H9 (cell line): ENCODE results near the gene L3MBTL4. TPM values are rescaled to one million over a fixed set of nuclear protein-coding genes. Genes with fewer than 3 reads are reported as not detected.

ENCODE experiments used
- DNase-seq: peaks from one replicate; pipeline ENCODE4 v3.0.0-alpha.2; 2017
- H2AFZ ChIP-seq: one replicate; pipeline ENCODE4 v1.6.1; 2013; ENCODE audit warnings: mild to moderate bottlenecking, low read length, control low read depth, moderate library complexity
- H2AK5ac ChIP-seq: 2 replicates; pipeline ENCODE4 v1.6.1; 2013; ENCODE audit warnings: low read length, control low read depth, mixed read lengths; ENCODE audit not compliant: insufficient read length
- H2BK120ac ChIP-seq: one replicate; pipeline ENCODE4 v1.6.1; 2013; ENCODE audit warnings: low read depth, mild to moderate bottlenecking, low read length, control low read depth, inconsistent platforms; ENCODE audit not compliant: poor library complexity, severe bottlenecking
- H2BK12ac ChIP-seq: 2 replicates; pipeline ENCODE4 v1.6.1; 2013; ENCODE audit warnings: low read length, control low read depth, mixed read lengths, low read depth; ENCODE audit not compliant: insufficient read length
- H2BK15ac ChIP-seq: 2 replicates; pipeline ENCODE4 v1.6.1; 2013; ENCODE audit warnings: low read depth, low read length, control low read depth
- H2BK20ac ChIP-seq: one replicate; pipeline ENCODE4 v1.6.1; 2013; ENCODE audit warnings: low read depth, mild to moderate bottlenecking, low read length, control low read depth, inconsistent platforms; ENCODE audit not compliant: poor library complexity, severe bottlenecking
- H2BK5ac ChIP-seq: 2 replicates; pipeline ENCODE4 v1.6.1; 2013; ENCODE audit warnings: low read length, control low read depth, mixed read lengths; ENCODE audit not compliant: insufficient read length
- H3K14ac ChIP-seq: 2 replicates; pipeline ENCODE4 v1.6.1; 2013; ENCODE audit warnings: low read length, control low read depth; ENCODE audit not compliant: insufficient read depth
- H3K18ac ChIP-seq: 2 replicates; pipeline ENCODE4 v1.6.1; 2013; ENCODE audit warnings: low read depth, mild to moderate bottlenecking, mixed read lengths, low read length, control low read depth; ENCODE audit not compliant: insufficient read length
- H3K23ac ChIP-seq: 2 replicates; pipeline ENCODE4 v1.6.1; 2013; ENCODE audit warnings: low read length, control low read depth, mixed read lengths, low read depth; ENCODE audit not compliant: insufficient read length
- H3K23me2 ChIP-seq: 2 replicates; pipeline ENCODE4 v1.6.1; 2013; ENCODE audit warnings: low read depth, mild to moderate bottlenecking, mixed read lengths, low read length, control low read depth; ENCODE audit not compliant: insufficient read length, poor library complexity, severe bottlenecking
- H3K27ac ChIP-seq: 2 replicates; pipeline ENCODE4 v1.5.1; 2013; ENCODE audit warnings: low read length, control low read depth, mixed read lengths, low read depth; ENCODE audit not compliant: insufficient read length
- H3K27me3 ChIP-seq: 2 replicates; pipeline ENCODE4 v1.6.1; 2013; ENCODE audit warnings: low read length, control low read depth, inconsistent platforms; ENCODE audit not compliant: insufficient read depth
- H3K4ac ChIP-seq: 2 replicates; pipeline ENCODE4 v1.6.1; 2013; ENCODE audit warnings: low read depth, mild to moderate bottlenecking, control low read depth, inconsistent platforms, low read length, moderate library complexity
- H3K4me1 ChIP-seq: 2 replicates; pipeline ENCODE4 v1.6.1; 2013; ENCODE audit warnings: low read length, control low read depth, inconsistent platforms; ENCODE audit not compliant: insufficient read depth
- H3K4me2 ChIP-seq: 2 replicates; pipeline ENCODE4 v1.6.1; 2013; ENCODE audit warnings: low read length, control low read depth, mixed read lengths; ENCODE audit not compliant: insufficient read length, insufficient read depth
- H3K56ac ChIP-seq: 2 replicates; pipeline ENCODE4 v1.6.1; 2013; ENCODE audit warnings: low read depth, mild to moderate bottlenecking, mixed read lengths, low read length, control low read depth; ENCODE audit not compliant: insufficient read length
- H3K79me1 ChIP-seq: 2 replicates; pipeline ENCODE4 v1.6.1; 2013; ENCODE audit warnings: low read depth, mild to moderate bottlenecking, moderate library complexity, low read length, control low read depth, inconsistent platforms; ENCODE audit not compliant: insufficient read depth, poor library complexity, severe bottlenecking
- H3K79me2 ChIP-seq: 2 replicates; pipeline ENCODE4 v1.6.1; 2013; ENCODE audit warnings: low read length, control low read depth, inconsistent platforms; ENCODE audit not compliant: insufficient read depth
- H3K9ac ChIP-seq: 2 replicates; pipeline ENCODE4 v1.6.1; 2013; ENCODE audit warnings: low read length, control low read depth, mixed read lengths; ENCODE audit not compliant: insufficient read length; ENCODE audit errors: extremely low read depth
- H3K9me3 ChIP-seq: one replicate; pipeline ENCODE4 v1.6.1; 2013; ENCODE audit warnings: low read depth, low read length, inconsistent platforms; ENCODE audit not compliant: control insufficient read depth
- H3T11ph ChIP-seq: one replicate; pipeline ENCODE4 v1.6.1; 2013; ENCODE audit warnings: mild to moderate bottlenecking, low read length, control low read depth, inconsistent platforms
- H4K20me1 ChIP-seq: one replicate; pipeline ENCODE4 v1.6.1; 2013; ENCODE audit not compliant: control insufficient read depth, insufficient read length, insufficient read depth
- H4K5ac ChIP-seq: 2 replicates; pipeline ENCODE4 v1.6.1; 2013; ENCODE audit warnings: low read depth, mild to moderate bottlenecking, mixed read lengths, low read length, control low read depth; ENCODE audit not compliant: insufficient read length
- H4K8ac ChIP-seq: replicated peaks from 2 replicates; pipeline ENCODE4 v1.6.1; 2013; ENCODE audit warnings: low read length, control low read depth, mixed read lengths, low read depth; ENCODE audit not compliant: insufficient read length
- H4K91ac ChIP-seq: 2 replicates; pipeline ENCODE4 v1.6.1; 2013; ENCODE audit warnings: low read depth, mild to moderate bottlenecking, moderate library complexity, mixed read lengths, low read length, control low read depth; ENCODE audit not compliant: insufficient read length
- H3K27ac Mint-ChIP-seq, 3 experiments: 2 replicates in 2 of 3; 3 replicates in 1 of 3; pipeline ENCODE4 v1.8.0; 2020 to 2021; ENCODE audit warnings: mixed read lengths in 3 of 3, mild to moderate bottlenecking in 1 of 3, moderate library complexity in 1 of 3
- H3K27me3 Mint-ChIP-seq: 2 replicates; pipeline ENCODE4 v1.8.0; 2021; ENCODE audit warnings: low read depth, mild to moderate bottlenecking, moderate library complexity, mixed read lengths
- H3K36me3 Mint-ChIP-seq, 3 experiments: 2 replicates in 2 of 3; 3 replicates in 1 of 3; pipeline ENCODE4 v1.8.0; 2020 to 2021; ENCODE audit warnings: low read depth in 3 of 3, mixed read lengths in 3 of 3; ENCODE audit not compliant: insufficient read depth in 1 of 3
- H3K4me1 Mint-ChIP-seq, 2 experiments: 2 replicates each; pipeline ENCODE4 v1.8.0; 2020; ENCODE audit warnings: mixed read lengths in 2 of 2
- H3K4me3 Mint-ChIP-seq, 2 experiments: 2 replicates in 1 of 2; 3 replicates in 1 of 2; pipeline ENCODE4 v1.8.0; 2020 to 2021; ENCODE audit warnings: mild to moderate bottlenecking in 2 of 2, mixed read lengths in 2 of 2, moderate library complexity in 1 of 2
- H3K9me3 Mint-ChIP-seq, 2 experiments: 2 replicates in 1 of 2; 3 replicates in 1 of 2; pipeline ENCODE4 v1.8.0; 2020; ENCODE audit warnings: mild to moderate bottlenecking in 2 of 2, mixed read lengths in 2 of 2, moderate library complexity in 1 of 2
- CTCF ChIP-seq: fragments of 200-600 bp; sonication (generic); conservative IDR thresholded peaks from 3 replicates; pipeline ENCODE4 v1.8.0; 2021; ENCODE audit warnings: antibody characterized with exemption, mild to moderate bottlenecking
- whole genome bisulfite sequencing: extraction: QIAGEN DNeasy Blood & Tissue Kit; methylation state at CpG from one replicate; pipeline ENCODE4 v1.1.7; 2013; ENCODE audit warnings: missing lambda C conversion rate, low lambda C conversion rate, mixed read lengths; ENCODE audit not compliant: insufficient read length; ENCODE audit errors: extremely low coverage; 5-methylcytosine and 5-hydroxymethylcytosine counted together
- total RNA-seq: library from RNA; stranded (reverse); gene quantifications from 2 replicates; pipeline ENCODE4 v1.2.1, GENCODE V29; 2021

The L3MBTL4 gene
- total RNA-seq, 1 experiment from 2014 or later, result 1.9 TPM

DNA sequence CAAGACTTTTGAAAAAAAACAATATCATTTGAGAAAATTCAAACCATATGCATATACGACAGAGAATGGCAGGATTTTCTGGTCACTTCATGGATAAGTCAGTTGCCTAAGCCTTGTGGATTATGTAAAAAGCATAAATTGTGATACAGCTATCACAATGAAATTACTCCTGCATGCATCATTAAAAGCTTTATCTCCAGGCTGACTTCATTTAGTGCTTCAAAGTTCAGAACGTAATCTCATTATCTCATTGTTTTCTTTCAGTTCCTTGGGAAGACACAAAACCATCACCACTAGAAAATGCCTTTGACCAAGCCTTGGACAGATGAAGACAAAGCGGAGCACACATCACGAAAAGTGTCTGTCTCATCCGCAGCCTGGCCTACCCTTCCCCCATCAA lies 57.0 kb downstream of the L3MBTL4 start:
- Histone ChIP-seq H4K5ac (no peak overlapping the region), H3T11ph (no peak overlapping the region), H3K9me3 (no peaks in the 10 kb centered on the region), H3K23ac (no peak overlapping the region), H4K8ac (no peak overlapping the region), H3K27me3 (no peaks in the 10 kb centered on the region), H2AK5ac (no peak overlapping the region), H3K56ac (no peak overlapping the region), H3K27ac (no peak overlapping the region), H3K14ac (no peak overlapping the region), H2BK15ac (no peak overlapping the region), H3K23me2 (no peaks in the 10 kb centered on the region), H3K79me1 (no peaks in the 10 kb centered on the region), H2BK20ac (no peak overlapping the region), H4K91ac (no peak overlapping the region), H2BK12ac (no peak overlapping the region), H4K20me1 (no peaks in the 10 kb centered on the region), H3K4ac (no peak overlapping the region), H3K9ac (no peak overlapping the region), H3K4me1 (peaks cover 10% of the 10 kb centered on the region), H2AFZ (no peak overlapping the region), H3K18ac (no peak overlapping the region), H2BK120ac (no peak overlapping the region), H3K79me2 (no peaks in the 10 kb centered on the region), H2BK5ac (no peak overlapping the region), H3K4me2 (no peak overlapping the region)
- H3K27me3 Mint-ChIP-seq, result no peaks in the 10 kb centered on the region; the same call in 1 of the 2 replicates
- no CpG with 5 or more reads among the region's 5 CpGs for WGBS
- TF ChIP-seq CTCF, result no peak
- no peaks in the 10 kb centered on the region for H3K9me3 Mint-ChIP-seq
- DNase-seq, result no peak
- no peak overlapping the region for H3K4me3 Mint-ChIP-seq
- peaks cover 26 to 32% of the 10 kb centered on the region in 2 experiments for H3K4me1 Mint-ChIP-seq
- H3K36me3 Mint-ChIP-seq, result no peaks in the 10 kb centered on the region
- H3K27ac Mint-ChIP-seq, result peak overlapping the region in 1 of 3 experiments; percentile 2; a peak in 1 of 7 replicates
